Hepatocyte (in vitro differentiated cells): ENCODE data around the gene SCNN1B.
"Not testable (repeated sequence)": the region's sequence is repeated elsewhere in the genome, so short reads cannot be mapped to it uniquely, and the experiment has no call there.

Experiments
- CTCF ChIP-seq: fragments of 200-600 bp; sonication (generic); IDR thresholded peaks from 2 replicates; pipeline ENCODE4 v1.5.1; 2016; ENCODE audit warnings: antibody characterized with exemption, mild to moderate bottlenecking; ENCODE audit not compliant: poor library complexity
- EZH2 ChIP-seq: fragments of 200-600 bp; sonication (generic); IDR thresholded peaks from 2 replicates; pipeline ENCODE4 v1.6.1; 2016; ENCODE audit warnings: antibody characterized with exemption, mild to moderate bottlenecking, borderline replicate concordance

GRCh38 chr16:23400447-23400846 is 98.3 kb downstream of the SCNN1B start:
- TF ChIP-seq CTCF, EZH2: not testable (repeated sequence)
